KMS-11 (cell line): Measurements from ENCODE around the gene ANO6.

ENCODE experiments used
- H2AFZ ChIP-seq: fragments of 200-600 bp; sonication (generic); 2 replicates; pipeline ENCODE4 v1.6.1; 2016; ENCODE audit warnings: antibody characterized with exemption, mixed run types, low read depth
- H3K27ac ChIP-seq: fragments of 200-600 bp; sonication (generic); 2 replicates; pipeline ENCODE4 v1.6.1; 2016; ENCODE audit warnings: mild to moderate bottlenecking, mixed run types
- H3K27me3 ChIP-seq: fragments of 200-600 bp; sonication (generic); 2 replicates; pipeline ENCODE4 v1.6.1; 2017; ENCODE audit warnings: mild to moderate bottlenecking, low read depth, mixed run types, moderate library complexity; ENCODE audit not compliant: insufficient read depth
- H3K36me3 ChIP-seq: fragments of 200-600 bp; sonication (generic); 2 replicates; pipeline ENCODE4 v1.6.1; 2017; ENCODE audit warnings: mild to moderate bottlenecking, mixed run types; ENCODE audit not compliant: insufficient read depth
- H3K4me1 ChIP-seq: fragments of 200-600 bp; sonication (generic); 2 replicates; pipeline ENCODE4 v1.6.1; 2016; ENCODE audit warnings: mild to moderate bottlenecking, low read depth, mixed run types; ENCODE audit not compliant: poor library complexity, severe bottlenecking
- H3K4me2 ChIP-seq: fragments of 200-600 bp; sonication (generic); 2 replicates; pipeline ENCODE4 v1.7.0; 2016; ENCODE audit warnings: mild to moderate bottlenecking, mixed run types
- H3K4me3 ChIP-seq: fragments of 200-600 bp; sonication (generic); IDR thresholded peaks from 2 replicates; pipeline ENCODE4 v1.6.1; 2017; ENCODE audit warnings: low read depth, low read length, mixed read lengths; ENCODE audit not compliant: insufficient read depth
- H3K79me2 ChIP-seq: fragments of 200-600 bp; sonication (generic); 2 replicates; pipeline ENCODE4 v1.6.1; 2016; ENCODE audit warnings: low read depth, mixed run types; ENCODE audit not compliant: insufficient read depth
- H3K9ac ChIP-seq: fragments of 200-600 bp; sonication (generic); 2 replicates; pipeline ENCODE4 v1.6.1; 2016; ENCODE audit warnings: mild to moderate bottlenecking, mixed run types
- H4K20me1 ChIP-seq: fragments of 200-600 bp; sonication (generic); 2 replicates; pipeline ENCODE4 v1.6.1; 2016; ENCODE audit warnings: mild to moderate bottlenecking, mixed run types; ENCODE audit not compliant: insufficient read depth
- CTCF ChIP-seq: fragments of 200-600 bp; sonication (generic); conservative IDR thresholded peaks from 2 replicates; pipeline ENCODE4 v1.6.1; 2017; ENCODE audit warnings: low read depth, mild to moderate bottlenecking, antibody characterized with exemption, low read length, moderate library complexity, mixed read lengths

ANO6 gene

DNA sequence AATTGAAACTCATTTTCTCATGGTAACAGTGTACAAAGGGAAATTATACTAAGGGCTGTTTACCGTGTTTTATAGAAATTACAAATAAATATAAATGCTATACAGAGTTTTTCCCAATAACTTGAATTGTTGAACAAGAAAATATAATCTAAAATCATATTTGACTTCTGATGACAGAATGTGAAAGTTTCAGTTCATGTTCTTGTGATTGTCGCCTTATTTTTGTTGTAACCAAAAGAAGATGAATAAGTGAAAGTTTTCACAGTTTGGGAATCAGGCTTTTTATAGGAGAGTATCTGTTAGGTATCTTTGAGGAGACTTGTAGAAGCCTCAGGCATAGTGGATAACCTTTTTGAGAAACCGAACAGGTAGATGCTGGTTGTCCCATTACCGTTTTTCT, 28.1 kb downstream of the ANO6 start:
- Histone ChIP-seq H3K79me2 (no peaks in the 10 kb centered on the region; the same call in 1 of the 2 replicates), H3K27ac (no peak overlapping the region), H3K4me2 (peak overlapping the region; percentile 58), H4K20me1 (no peaks in the 10 kb centered on the region), H3K4me1 (peaks cover 38% of the 10 kb centered on the region), H3K4me3 (no peak overlapping the region), H3K9ac (no peak overlapping the region), H3K36me3 (no peaks in the 10 kb centered on the region), H2AFZ (no peak overlapping the region), H3K27me3 (no peaks in the 10 kb centered on the region)
- TF ChIP-seq CTCF, result no peak

GRCh38 chr12:45244561-45245343, 28.9 kb downstream of the ANO6 start:
- Histone ChIP-seq H3K4me2 (peak overlapping the region; percentile 58), H3K4me3 (no peak overlapping the region), H3K36me3 (no peaks in the 10 kb centered on the region), H3K4me1 (peaks cover 38% of the 10 kb centered on the region), H3K27me3 (no peaks in the 10 kb centered on the region), H2AFZ (no peak overlapping the region), H4K20me1 (no peaks in the 10 kb centered on the region), H3K79me2 (no peaks in the 10 kb centered on the region; the same call in 1 of the 2 replicates), H3K9ac (no peak overlapping the region), H3K27ac (peak overlapping the region; percentile 17; the same call in 1 of the 2 replicates)
- no peak for TF ChIP-seq CTCF

DNA sequence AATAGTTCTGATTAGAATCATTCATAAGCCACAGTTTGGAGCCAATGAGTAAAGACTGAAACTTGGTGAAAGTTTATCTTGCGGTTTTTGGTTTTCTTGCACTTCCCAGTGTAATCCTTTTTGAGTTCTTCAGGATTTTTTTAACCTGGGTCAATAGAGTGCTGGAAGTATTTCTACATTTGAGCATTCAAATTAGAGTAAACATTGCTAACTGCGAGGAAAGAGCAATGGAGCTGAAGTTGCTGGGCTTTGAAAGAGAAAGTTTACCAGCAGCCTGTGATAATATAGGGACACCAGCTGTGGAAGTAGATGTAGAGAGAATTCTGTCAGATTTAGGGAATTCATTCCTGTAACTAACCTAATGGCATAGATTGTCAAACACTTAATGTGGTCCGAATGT, 30.3 kb downstream of the ANO6 start:
- Histone ChIP-seq H3K4me3 (no peak overlapping the region), H4K20me1 (no peaks in the 10 kb centered on the region), H3K79me2 (no peaks in the 10 kb centered on the region; the same call in 1 of the 2 replicates)

GRCh38 chr12:45247589-45247988, 31.7 kb downstream of the ANO6 start:
- Histone ChIP-seq H3K27ac (no peak overlapping the region), H3K36me3 (no peaks in the 10 kb centered on the region), H3K9ac (no peak overlapping the region), H4K20me1 (no peaks in the 10 kb centered on the region), H3K4me3 (no peak overlapping the region), H3K4me2 (no peak overlapping the region), H3K4me1 (peaks cover 38% of the 10 kb centered on the region), H3K79me2 (no peaks in the 10 kb centered on the region; the same call in 1 of the 2 replicates), H3K27me3 (no peaks in the 10 kb centered on the region), H2AFZ (no peak overlapping the region)
- no peak for TF ChIP-seq CTCF

More for the DNA sequence above, 30.3 kb downstream of the ANO6 start:
- Histone ChIP-seq H3K27me3 (no peaks in the 10 kb centered on the region), H3K4me1 (peaks cover 38% of the 10 kb centered on the region), H3K9ac (no peak overlapping the region), H3K4me2 (no peak overlapping the region), H3K27ac (no peak overlapping the region), H2AFZ (no peak overlapping the region), H3K36me3 (no peaks in the 10 kb centered on the region)
- no peak for TF ChIP-seq CTCF
